ENCODE results near the gene KRT20. TPM values are rescaled to one million over a fixed set of nuclear protein-coding genes. Genes with fewer than 3 reads are reported as not detected.

Gene KRT20
- total RNA-seq, 1 donor from 2014 or later, result not detected

GRCh38 chr17:40850293-40850972 is 34.6 kb downstream of the KRT20 start:
- no peak for DNase-seq

- DNase-seq, result no peak
These were observed 35.3 kb downstream of the KRT20 start for GRCh38 chr17:40849723-40850122.

GRCh38 chr17:40848583-40849235 is 36.3 kb downstream of the KRT20 start:
- no peak for DNase-seq

- no peak for DNase-seq
These were observed 38.4 kb downstream of the KRT20 start for GRCh38 chr17:40846515-40847144.

- DNase-seq, result no peak
These were observed 40.4 kb downstream of the KRT20 start for GRCh38 chr17:40844671-40845107.

DNA sequence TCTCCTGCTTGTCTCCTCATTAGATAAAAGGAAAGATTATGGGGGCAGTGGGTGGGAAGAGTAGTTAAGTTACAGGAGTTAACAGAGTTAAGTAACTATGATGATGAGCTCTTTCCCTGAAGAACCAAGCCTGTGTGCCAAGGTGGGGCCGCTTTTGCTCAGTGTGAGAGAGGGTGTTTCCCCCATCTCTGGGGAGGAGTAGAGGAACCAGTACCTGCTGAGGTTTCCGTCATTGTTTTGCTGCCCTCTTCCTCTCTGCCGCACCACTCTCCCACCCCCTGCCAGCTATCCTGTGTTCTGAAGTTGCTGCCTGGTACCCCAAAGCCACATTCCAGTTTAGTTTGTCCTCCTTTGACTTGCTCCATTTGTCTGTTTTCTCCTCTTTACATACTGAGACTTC is 41.8 kb downstream of the KRT20 start:
- DNase-seq, result no peak

DNA sequence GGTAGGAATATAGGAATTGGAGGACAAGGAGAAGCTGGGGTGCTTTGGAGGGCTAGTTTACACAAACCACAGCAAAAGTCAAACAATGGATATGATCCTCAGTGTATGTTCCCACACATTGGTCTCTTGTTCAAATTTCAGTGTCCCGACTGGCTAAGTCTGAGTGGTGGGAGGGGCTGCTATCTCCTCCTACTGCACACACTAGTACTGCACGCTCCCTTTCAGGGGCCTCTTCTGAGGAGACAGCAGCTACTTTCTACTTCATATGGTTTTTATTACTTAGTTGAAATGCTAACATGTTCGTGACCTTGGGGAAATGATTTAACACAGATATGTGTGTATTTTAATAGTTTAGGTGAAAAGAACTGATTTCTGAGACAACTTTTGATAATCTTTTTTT is 43.8 kb downstream of the KRT20 start:
- DNase-seq, result no peak

DNA sequence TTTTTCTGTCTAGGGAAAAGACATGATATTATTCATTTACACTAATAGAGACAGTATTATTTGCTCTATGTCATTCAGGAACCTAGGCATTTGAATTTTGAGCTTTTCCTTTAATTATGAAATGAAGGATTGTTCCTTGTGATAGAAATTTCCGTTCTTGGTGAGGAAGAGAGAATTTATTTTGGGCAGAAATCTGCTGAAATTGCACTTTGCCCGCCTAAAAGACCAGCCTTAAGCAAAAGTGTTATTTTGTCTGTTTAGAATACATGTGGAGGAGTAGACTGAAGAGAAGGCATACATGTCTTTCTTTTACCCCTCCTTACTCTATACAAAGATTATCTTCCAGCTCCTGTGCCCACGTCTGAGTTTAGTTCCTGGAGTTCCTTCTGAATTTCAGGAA is 45.8 kb downstream of the KRT20 start:
- no peak for DNase-seq

DNA sequence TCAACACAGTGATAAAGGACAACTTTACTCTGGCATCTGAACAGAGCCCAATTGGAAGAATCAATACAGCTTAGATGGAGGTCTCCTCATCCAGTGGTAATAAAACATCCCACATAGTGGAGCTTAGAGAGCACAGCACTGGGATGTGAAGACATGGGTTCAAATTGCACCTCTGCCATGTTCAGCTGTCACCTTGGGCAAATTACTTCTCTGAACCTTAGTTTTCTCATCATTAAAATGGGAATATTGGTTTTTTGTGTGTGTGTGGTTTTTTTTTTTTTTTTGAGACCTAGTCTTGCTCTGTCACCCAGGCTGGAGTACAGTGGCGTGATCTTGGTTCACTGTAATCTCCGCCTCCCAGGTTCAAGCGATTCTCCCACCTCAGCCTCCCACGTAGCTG is 49.0 kb downstream of the KRT20 start:
- no peak for DNase-seq

DNA sequence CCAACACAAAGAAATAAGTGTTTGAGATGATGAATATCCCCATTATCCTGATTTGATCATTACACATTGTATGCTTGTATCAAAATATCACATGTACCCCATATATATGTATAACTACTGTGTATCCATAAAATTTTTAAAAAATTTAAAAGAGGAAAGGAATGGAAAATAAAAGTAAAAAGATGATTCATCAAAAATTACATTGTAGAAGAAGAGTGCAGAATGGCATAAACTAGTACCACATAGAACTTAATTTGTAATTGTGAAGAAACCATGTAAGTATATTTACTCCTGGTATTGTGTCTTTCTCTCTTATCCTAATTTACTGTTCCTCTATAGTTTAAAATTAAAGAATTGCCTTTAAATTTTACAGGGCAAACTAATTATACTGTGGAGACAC is 51.2 kb downstream of the KRT20 start:
- DNase-seq, result no peak

GRCh38 chr17:40832840-40833239 is 52.2 kb downstream of the KRT20 start:
- no peak for DNase-seq

GRCh38 chr17:40830085-40830776 is 54.8 kb downstream of the KRT20 start:
- no peak for DNase-seq

DNA sequence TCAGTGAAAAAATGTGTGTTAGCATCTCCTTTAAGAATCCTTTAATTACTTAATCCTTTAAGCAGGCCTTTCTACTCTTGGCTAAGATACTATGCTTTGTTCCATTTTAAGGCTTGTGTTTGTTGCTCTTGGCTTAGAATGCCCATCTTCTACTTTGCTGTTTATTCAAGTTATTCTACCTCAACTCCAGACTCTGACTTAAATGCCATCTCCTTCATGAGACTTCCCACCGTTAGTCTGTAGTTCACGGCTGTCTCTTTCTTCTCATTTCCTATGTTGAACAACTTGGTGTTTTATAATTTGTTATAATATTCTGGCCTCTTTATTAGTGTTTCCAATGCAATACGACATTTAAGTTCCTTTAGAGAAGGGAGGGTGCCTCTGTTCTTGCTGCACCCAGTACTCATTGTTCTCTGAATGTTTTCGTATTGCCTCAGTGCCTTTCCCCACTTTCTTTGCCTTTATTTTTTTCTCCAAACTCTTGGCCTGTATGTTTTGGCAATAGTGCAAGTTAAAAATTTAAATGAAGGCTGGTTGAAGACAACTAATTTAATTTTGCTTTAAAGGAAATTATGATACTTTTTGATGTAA is 56.5 kb downstream of the KRT20 start:
- no peak for DNase-seq

DNA sequence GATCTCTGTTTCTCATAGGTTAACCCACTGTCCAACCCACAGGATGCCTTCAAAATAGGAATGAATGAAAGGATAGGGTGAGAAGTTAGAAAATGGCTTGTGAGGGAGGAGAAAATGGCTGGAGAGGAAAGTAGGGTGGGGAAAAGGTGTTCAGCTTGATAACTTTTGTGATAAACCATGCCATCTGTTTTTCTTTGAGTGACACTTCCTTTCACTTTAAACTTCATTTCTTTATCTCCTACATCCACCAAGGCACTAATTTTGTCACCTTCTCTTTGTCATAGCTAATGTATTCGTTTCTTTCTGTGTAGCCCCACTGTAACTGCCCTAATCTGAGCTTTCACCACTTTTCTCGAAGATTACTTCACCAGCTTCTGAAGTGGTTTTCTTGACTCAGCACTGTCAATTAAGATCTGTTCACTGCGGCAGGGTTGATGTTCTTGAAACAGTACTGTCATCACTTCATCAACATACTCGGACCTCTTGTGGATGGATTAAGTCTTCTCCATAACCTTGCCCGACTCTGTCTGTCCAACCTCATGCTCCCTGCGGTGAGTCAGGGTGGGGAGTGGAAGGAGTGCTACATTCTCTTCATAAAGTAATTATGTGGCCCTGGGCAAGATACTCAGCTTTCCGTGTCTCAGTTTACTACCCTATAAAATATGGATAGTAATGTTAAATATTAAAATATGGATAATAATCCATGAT is 57.1 kb downstream of the KRT20 start:
- no peak for DNase-seq

Other genes starting within 250 kb of the KRT20 start
- gene SMARCE1, start 237.4 kb downstream of the KRT20 start, total RNA-seq, result 91.9 and 102 TPM in 2 replicates
- gene KRT222, start 220.1 kb downstream of the KRT20 start, total RNA-seq, result 0.34 and 0.79 TPM in 2 replicates
- not detected in 2 replicates for gene KRT24, start 181.5 kb downstream of the KRT20 start, total RNA-seq
- gene KRT25, start 129.9 kb downstream of the KRT20 start, total RNA-seq, result not detected in 2 replicates
- not detected in 2 replicates for gene KRT26, start 113.0 kb downstream of the KRT20 start, total RNA-seq
- gene KRT27, start 102.7 kb downstream of the KRT20 start, total RNA-seq, result not detected in 2 replicates
- gene KRT28, start 85.3 kb downstream of the KRT20 start, total RNA-seq, result not detected in 2 replicates
- 4.9 and 5.3 TPM in 2 replicates for gene KRT10, start 62.6 kb downstream of the KRT20 start, total RNA-seq
- gene KRT12, start 18.0 kb downstream of the KRT20 start, total RNA-seq, result not detected in 2 replicates
- 0.47 and 1.9 TPM in 2 replicates for gene KRT23, start 52.4 kb upstream of the KRT20 start, total RNA-seq
- gene KRT39, start 81.7 kb upstream of the KRT20 start, total RNA-seq, result not detected in 2 replicates
- not detected in 2 replicates for gene KRT40, start 99.1 kb upstream of the KRT20 start, total RNA-seq
- gene KRTAP3-3, start 108.9 kb upstream of the KRT20 start, total RNA-seq, result not detected in 2 replicates
- not detected in 2 replicates for gene KRTAP3-2, start 114.7 kb upstream of the KRT20 start, total RNA-seq
- not detected in 2 replicates for gene KRTAP3-1, start 123.9 kb upstream of the KRT20 start, total RNA-seq
- gene KRTAP1-5, start 142.0 kb upstream of the KRT20 start, total RNA-seq, result not detected in 2 replicates
- gene KRTAP1-4, start 145.0 kb upstream of the KRT20 start, total RNA-seq, result not detected in 2 replicates
- not detected in 2 replicates for gene KRTAP1-3, start 149.6 kb upstream of the KRT20 start, total RNA-seq
- not detected in 2 replicates for gene KRTAP1-1, start 156.2 kb upstream of the KRT20 start, total RNA-seq
- gene KRTAP2-1, start 162.1 kb upstream of the KRT20 start, total RNA-seq, result not detected in 2 replicates
- not detected in 2 replicates for gene KRTAP2-2, start 170.0 kb upstream of the KRT20 start, total RNA-seq
- not detected in 2 replicates for gene KRTAP2-3, start 174.9 kb upstream of the KRT20 start, total RNA-seq
- not detected in 2 replicates for gene KRTAP2-4, start 180.6 kb upstream of the KRT20 start, total RNA-seq
- not detected in 2 replicates for gene KRTAP4-7, start 198.9 kb upstream of the KRT20 start, total RNA-seq
- not detected in 2 replicates for gene KRTAP4-8, start 212.9 kb upstream of the KRT20 start, total RNA-seq
- not detected in 2 replicates for gene KRTAP4-16, start 217.0 kb upstream of the KRT20 start, total RNA-seq
- gene KRTAP4-9, start 220.1 kb upstream of the KRT20 start, total RNA-seq, result not detected in 2 replicates
- gene KRTAP4-11, start 233.1 kb upstream of the KRT20 start, total RNA-seq, result not detected in 2 replicates
- not detected in 2 replicates for gene KRTAP4-12, start 238.9 kb upstream of the KRT20 start, total RNA-seq

All from dermis blood vessel endothelial cell (primary cell).